Neural cell (in vitro differentiated cells): Measurements from ENCODE around the gene DND1.

ENCODE experiments used
- EP300 ChIP-seq: fragments of 450-650 bp; conservative IDR thresholded peaks from 2 replicates; pipeline ENCODE4 v1.6.1; 2014; ENCODE audit warnings: antibody characterized with exemption, mild to moderate bottlenecking, moderate library complexity; ENCODE audit not compliant: poor library complexity, severe bottlenecking
- EZH2 ChIP-seq: fragments of 200-600, 300-800 bp; shearing (Covaris generic), sonication (generic); IDR thresholded peaks from 2 replicates; pipeline ENCODE4 v1.6.1; 2014; ENCODE audit warnings: antibody characterized with exemption, low read length, borderline replicate concordance, mild to moderate bottlenecking; ENCODE audit not compliant: insufficient read depth, poor library complexity, severe bottlenecking
- RAD21 ChIP-seq: fragments of 450-650 bp; conservative IDR thresholded peaks from 2 replicates; pipeline ENCODE4 v1.6.1; 2014; ENCODE audit warnings: antibody characterized with exemption, mild to moderate bottlenecking, moderate library complexity
- SMC3 ChIP-seq: fragments of 450-650 bp; conservative IDR thresholded peaks from 2 replicates; pipeline ENCODE4 v1.6.1; 2014; ENCODE audit warnings: antibody characterized with exemption, mild to moderate bottlenecking, moderate library complexity; ENCODE audit not compliant: poor library complexity
- TAF1 ChIP-seq: IDR thresholded peaks from 2 replicates; pipeline ENCODE4 v1.6.1; 2012; ENCODE audit warnings: low read depth
- TF ChIP-seq, protein P1 (sequence below): fragments of 450-650 bp; IDR thresholded peaks from 2 replicates; pipeline ENCODE4 v1.5.1; 2014; ENCODE audit warnings: antibody characterized with exemption, mild to moderate bottlenecking, moderate library complexity; ENCODE audit not compliant: poor library complexity, severe bottlenecking
- TF ChIP-seq, protein P2 (sequence below): IDR thresholded peaks from 2 replicates; pipeline ENCODE4 v1.6.1; 2012; ENCODE audit warnings: borderline replicate concordance

DNA sequence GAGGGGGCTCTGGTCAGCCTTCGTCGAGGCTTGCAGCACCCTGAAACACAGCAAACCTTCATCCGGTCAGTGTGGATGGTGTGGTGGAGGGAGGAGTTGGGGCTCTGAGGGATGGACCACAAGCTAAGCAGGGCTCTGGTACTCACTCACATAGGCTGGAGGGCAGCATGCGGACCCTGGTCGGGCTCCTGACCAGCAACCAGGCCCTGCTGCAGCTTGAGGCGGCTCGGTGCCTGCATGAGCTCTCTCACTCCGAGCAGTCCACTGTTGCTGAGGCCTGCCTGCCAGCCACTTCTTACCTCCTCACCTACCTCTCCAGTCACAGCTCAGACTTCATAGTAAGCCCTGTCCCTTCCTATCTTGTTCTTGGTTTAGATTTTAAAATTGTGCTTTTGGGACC is 31.7 kb downstream of the DND1 start:
- TF ChIP-seq, protein P1, sequence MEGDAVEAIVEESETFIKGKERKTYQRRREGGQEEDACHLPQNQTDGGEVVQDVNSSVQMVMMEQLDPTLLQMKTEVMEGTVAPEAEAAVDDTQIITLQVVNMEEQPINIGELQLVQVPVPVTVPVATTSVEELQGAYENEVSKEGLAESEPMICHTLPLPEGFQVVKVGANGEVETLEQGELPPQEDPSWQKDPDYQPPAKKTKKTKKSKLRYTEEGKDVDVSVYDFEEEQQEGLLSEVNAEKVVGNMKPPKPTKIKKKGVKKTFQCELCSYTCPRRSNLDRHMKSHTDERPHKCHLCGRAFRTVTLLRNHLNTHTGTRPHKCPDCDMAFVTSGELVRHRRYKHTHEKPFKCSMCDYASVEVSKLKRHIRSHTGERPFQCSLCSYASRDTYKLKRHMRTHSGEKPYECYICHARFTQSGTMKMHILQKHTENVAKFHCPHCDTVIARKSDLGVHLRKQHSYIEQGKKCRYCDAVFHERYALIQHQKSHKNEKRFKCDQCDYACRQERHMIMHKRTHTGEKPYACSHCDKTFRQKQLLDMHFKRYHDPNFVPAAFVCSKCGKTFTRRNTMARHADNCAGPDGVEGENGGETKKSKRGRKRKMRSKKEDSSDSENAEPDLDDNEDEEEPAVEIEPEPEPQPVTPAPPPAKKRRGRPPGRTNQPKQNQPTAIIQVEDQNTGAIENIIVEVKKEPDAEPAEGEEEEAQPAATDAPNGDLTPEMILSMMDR: no peak
- TF ChIP-seq EZH2 (no peak), EP300 (no peak), SMC3 (no peak), RAD21 (no peak), TAF1 (no peak)
- TF ChIP-seq, protein P2, sequence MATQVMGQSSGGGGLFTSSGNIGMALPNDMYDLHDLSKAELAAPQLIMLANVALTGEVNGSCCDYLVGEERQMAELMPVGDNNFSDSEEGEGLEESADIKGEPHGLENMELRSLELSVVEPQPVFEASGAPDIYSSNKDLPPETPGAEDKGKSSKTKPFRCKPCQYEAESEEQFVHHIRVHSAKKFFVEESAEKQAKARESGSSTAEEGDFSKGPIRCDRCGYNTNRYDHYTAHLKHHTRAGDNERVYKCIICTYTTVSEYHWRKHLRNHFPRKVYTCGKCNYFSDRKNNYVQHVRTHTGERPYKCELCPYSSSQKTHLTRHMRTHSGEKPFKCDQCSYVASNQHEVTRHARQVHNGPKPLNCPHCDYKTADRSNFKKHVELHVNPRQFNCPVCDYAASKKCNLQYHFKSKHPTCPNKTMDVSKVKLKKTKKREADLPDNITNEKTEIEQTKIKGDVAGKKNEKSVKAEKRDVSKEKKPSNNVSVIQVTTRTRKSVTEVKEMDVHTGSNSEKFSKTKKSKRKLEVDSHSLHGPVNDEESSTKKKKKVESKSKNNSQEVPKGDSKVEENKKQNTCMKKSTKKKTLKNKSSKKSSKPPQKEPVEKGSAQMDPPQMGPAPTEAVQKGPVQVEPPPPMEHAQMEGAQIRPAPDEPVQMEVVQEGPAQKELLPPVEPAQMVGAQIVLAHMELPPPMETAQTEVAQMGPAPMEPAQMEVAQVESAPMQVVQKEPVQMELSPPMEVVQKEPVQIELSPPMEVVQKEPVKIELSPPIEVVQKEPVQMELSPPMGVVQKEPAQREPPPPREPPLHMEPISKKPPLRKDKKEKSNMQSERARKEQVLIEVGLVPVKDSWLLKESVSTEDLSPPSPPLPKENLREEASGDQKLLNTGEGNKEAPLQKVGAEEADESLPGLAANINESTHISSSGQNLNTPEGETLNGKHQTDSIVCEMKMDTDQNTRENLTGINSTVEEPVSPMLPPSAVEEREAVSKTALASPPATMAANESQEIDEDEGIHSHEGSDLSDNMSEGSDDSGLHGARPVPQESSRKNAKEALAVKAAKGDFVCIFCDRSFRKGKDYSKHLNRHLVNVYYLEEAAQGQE: no peak
